ENCODE measurements around the gene DNM3.

Gene DNM3

GRCh38 chr1:171931752-171932151, 90.5 kb downstream of the DNM3 start:
- DNase-seq, result no peak

DNA sequence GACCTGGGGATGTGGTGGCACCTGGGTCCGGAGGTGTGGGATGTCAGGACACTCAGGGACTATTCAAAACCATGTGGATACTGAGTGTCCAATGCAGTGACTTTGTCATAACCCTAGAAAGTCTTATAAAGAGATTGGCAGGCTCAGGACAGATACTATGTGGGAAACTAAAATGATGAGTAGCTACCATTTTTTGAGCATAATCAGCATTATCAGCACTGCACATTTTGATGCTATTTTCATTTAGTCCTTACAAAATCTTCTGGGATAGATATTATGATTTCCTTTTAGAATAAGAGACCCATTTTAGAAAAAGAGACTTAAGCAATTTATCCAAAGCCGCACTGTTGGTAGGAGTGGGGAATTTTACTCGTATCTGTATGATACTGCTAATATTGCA, 93.4 kb downstream of the DNM3 start:
- DNase-seq, result no peak

DNA sequence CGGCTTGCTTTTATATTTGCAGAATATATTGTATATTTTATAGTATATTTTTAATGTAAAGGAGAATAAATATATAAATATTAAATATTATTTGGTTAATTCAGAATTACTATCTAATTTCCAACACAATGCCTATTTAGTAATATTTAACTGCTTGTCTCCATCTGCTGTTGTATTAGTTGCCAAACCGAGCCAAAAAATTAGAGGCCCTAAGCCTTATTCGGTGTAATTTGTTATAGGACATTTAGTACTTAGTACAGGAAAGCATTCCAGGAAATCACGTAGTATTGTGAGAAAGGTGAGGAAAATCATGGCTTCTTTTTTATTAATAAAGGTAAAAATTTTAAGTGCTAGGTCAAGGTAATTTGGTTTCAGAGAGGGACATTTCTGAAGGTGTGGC, 93.8 kb downstream of the DNM3 start:
- no peak for DNase-seq

DNA sequence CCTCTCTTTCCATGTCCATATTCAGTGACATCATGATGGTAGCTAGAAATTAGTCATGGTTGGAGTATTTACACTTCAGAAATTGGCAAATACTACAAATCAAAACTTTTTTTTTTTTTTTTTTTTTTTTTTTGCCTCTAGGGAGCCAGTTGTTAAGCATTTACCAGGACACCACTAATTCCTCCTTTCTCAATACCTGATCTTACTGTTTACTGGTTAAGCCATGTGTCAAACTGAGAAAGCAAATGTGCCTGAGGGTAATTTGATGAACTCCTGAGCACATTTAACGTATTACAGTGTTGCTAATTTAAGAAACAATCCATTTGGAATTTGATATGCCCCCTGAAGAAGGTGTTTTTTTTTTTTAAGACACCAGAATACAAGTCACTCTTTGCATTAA, 94.4 kb downstream of the DNM3 start:
- no peak for DNase-seq

GRCh38 chr1:171937938-171938337, 96.6 kb downstream of the DNM3 start:
- DNase-seq, result no peak

DNA sequence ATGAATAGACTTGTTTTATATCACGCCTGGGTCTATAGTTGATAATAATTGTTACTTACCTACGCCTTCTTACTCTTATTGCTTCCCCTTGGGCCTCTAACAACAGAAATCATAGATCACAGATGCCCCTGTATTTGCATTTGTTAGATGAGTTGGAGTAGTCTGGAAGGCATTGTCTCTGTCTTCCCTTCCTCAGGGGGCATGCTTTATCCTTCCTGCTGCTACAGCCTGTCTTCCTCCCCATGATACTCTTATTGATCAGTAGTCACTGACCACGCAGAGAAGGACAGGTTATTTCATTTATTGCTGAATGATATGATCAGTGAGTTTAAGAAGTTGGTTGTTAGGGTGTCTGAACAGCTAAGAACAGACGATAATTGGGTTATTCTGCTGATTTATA, 98.4 kb downstream of the DNM3 start:
- DNase-seq, result no peak

DNA sequence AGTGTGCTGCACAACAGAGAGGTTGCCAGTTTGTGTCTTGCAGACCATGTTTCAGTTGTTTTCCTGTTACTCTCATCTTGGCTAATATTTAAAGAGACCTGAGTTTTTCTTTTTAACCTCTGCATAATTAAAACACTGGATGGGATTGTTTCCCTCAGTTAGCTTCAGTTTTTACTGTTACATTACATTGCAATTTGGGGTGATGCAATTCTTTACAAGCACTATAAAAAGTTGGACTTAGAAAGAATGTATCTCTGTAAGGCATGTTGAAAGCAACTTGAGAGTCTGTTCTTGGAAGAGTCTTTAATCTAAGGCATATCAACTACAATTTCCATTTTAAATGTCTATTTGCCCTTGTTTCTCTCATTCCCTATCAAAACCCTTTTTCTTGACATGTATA, 99.1 kb downstream of the DNM3 start:
- DNase-seq, result no peak

DNA sequence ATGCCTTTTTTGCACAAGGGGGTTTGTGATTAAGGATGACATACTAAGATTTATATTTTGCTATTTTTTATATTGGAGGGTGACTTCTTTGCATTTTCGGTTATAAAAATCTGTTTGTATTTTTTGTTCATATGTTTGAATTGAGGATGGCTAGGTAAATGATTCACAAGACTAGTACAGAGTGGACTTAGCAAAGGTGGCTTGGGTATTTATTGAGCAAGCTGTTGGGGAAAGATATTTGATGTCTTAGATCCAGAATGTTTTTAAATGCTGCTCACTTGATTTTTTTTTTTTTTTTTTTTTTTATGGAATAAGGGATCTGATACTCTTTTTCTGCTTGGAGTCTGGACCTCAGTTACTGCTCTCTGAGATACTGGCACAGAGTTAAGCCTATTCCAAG, 100.6 kb downstream of the DNM3 start:
- no peak for DNase-seq

DNA sequence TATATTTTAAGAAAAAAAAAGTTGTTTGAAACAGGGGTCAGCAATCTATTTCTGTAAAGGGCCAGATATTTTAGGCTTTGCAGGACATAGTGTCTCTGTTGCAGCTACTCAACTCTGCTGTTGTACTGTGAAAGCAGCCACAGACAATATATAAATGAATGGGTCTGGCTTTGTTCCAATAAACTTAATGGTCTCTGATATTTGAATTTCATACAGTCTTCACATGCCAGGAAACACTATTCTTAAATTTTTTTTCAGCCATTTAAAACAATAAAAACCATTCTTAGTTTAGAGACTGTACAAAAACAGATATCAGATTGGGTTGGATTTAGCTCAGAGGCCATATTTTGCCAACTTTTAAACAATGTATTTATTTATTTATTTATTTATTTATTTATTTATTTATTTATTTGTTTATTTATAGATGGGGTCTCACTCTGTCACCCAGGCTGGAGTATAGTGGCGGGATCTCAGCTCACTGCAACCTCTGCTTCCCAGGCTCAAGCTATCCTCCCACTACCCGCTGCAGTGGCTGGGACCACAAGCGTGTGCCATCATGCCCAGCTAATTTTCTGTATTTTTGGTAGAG, 102.8 kb downstream of the DNM3 start:
- no peak for DNase-seq

DNA sequence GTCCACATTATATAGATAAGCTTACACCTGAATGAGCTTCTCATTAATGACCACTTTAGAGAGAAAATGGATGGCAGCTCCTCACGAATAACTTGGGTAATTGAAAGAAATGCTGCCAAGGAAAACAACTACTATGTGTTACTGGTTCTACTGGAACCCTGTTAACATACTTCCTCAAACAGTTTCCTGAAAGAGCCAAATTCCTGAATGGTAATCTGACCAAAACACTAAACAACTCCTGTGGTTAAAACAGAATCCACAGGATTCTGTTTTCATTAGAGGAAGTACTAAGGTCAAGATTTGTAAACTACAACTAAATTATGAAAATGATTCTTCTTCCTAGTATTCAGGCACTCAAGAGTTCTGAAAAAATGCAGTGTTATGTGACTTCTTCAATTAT, 107.2 kb downstream of the DNM3 start:
- DNase-seq, result no peak

- DNase-seq, result no peak
These were observed 108.0 kb downstream of the DNM3 start for GRCh38 chr1:171949316-171949715.

DNA sequence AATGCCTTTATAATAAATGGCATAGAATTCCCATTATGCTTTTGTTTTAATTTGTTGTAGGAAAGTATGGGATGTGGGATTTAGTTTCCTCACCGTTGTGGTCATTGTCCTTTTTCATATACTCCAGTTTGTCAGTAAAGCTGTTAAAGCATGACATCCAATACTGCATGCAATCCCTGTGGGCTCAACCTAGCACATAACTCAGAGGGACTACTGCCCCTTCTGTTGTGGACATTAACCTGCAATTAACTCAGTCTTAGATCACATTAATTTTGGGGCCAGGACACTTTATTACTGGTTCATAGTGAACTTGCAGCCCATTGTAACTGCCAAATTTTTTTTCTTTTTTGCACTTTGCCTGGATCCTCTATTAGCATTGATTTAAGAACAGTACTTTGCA, 112.5 kb downstream of the DNM3 start:
- no peak for DNase-seq

DNA sequence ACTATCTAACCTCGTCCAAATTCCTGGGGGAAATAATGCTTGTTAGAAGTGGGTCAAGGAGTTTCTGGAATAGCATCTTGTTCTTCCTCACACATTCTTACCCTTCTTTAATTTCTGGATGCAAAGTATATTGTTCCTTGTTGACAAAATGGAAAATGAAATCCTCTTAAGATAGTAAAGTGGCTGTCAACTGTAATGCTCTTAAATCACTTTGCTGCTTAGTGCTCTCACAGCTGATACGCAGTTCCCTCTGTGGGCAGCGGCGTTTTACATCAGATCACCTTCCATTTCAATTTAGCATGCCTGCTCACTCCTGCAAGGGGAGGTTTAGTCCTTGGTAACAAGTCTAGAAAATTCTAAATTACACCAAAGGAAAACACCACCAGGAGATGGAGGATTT, 113.1 kb downstream of the DNM3 start:
- DNase-seq, result no peak

- no peak for DNase-seq
These were observed 120.6 kb downstream of the DNM3 start for GRCh38 chr1:171961861-171962260.

DNA sequence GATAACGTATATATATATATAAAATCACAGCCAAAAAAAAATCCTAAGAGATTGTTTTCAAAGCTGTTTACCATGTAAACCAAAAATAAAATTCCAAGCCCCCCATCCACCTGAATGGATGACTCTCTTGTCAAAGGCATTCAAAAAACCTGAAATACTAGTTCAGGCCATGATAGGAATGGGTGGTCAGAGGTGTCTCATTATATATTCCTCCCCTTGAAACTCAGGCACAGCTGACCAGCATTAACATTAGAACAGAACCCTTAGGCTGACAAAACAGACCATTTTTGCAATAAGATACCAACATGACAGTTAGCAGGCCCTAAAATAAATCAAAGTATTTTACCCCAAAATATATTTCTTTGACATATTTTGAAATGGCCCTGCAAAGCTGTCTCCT, 122.5 kb downstream of the DNM3 start:
- no peak for DNase-seq

DNA sequence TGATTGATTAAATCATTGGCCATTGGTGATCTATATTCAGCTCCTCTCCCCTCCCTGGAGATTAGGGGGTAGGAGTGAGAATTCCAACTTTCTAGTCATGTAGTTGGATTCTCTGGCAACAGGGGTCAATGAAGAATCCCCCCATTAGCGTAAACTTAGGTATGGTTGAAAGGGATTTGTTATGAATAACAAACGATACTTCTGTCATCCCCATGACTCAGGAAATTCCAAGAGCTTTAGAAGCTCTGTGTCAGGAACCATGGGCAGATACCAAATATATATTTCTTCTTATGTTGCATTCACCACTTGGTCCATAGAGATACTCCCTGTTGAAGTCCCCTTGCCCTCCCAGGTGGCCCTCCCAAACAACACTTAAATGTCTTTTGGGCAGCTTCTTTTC, 124.5 kb downstream of the DNM3 start:
- no peak for DNase-seq

DNA sequence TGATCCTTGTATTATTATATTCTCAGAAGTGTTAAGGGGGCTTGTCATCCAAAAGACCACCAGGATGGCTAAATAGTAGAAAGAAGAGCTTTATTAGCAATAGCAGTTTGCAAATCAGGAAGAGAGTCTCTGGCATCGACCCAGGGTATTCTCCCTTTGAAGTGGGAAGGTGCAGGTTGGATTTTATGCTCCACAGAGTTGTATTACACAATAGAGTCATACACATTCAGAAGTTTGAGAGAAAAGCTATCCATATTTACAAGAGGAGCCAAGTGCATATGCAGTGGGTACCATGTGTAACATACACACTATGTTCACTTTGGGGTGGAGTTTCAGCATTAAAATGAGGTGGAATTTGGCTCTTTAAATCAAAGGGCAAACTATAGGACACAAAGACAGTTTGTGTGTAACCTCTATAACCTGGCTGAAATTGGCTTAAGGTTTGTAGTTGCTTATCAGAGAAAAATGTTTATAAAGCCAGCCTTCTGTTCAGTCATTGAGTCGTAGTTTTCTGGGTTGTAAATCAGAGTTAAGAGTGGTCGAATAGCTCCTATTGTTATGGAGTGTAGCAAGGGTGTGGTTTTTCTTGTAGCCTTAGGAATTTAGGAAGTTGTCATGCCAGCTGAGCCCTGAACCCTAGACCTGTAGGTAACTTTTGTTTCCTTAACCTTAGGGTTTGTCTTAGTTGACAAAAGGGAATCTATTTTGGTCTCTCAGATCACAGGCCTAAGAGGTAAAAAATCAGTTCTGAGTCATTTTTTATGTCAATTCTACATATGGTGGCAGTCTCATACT, 125.3 kb downstream of the DNM3 start:
- no peak for DNase-seq

- DNase-seq, result no peak
These were observed 127.9 kb downstream of the DNM3 start for GRCh38 chr1:171969226-171969625.

DNA sequence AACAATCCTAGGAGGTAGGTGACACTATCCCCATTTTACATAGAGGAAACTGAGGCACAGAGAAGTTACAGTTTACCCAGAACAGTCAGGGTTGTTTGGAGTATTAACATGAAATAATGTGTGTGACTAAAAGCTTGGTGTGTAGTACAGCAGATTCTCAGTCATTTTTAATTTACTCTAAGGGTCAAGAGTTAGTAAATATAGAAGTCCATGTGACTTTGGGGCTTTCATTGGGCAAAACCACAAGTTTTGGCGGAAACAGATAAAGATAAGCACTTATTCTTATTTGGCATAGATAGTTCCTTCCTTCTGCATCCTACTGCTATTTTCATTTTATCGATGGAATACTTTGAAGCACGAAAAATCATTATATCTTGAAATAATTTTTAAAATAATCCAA, 128.5 kb downstream of the DNM3 start:
- DNase-seq, result no peak

DNA sequence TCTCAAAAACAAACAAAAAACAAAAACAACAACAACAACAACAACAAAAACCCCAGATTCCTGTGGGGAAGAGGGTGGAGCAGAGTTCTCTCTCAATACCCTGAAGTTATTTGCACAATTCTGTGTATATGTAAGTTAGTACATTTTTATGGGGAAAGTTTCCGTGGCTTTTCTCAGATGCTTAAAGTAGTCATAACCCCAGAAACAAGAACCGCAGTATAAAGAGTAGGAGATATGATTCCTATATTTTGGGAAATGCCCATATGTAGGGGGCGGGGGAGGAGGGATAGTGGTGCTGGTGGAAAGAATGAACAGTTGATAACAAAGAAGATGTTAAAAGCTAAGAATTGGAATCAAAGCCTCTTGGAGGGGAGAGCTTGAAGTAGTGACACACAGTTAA, 131.5 kb downstream of the DNM3 start:
- no peak for DNase-seq

- no peak for DNase-seq
These were observed 132.1 kb downstream of the DNM3 start for GRCh38 chr1:171973421-171973820.

GRCh38 chr1:171981303-171981702, 140.0 kb downstream of the DNM3 start:
- no peak for DNase-seq

- DNase-seq, result no peak
These were observed 142.3 kb downstream of the DNM3 start for GRCh38 chr1:171983584-171983983.

DNA sequence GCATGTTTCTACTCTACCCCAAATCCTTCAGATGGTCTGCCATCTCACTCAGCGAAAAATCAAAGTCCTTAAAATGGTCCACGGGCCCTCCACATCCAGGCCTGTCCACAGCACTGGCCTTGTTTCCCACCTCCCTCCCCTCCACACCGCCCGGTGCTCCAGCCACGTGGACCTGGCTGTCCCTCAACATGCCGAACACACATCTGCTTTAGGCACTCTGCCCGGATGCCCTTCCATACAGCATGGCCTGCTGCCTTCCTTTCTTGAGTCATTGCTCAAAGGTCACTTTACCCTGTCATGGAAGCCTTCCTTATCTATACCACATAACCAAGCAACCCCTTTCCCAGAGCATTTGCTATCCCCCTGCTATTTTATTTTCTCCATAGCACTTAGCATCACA, 143.0 kb downstream of the DNM3 start:
- DNase-seq, result no peak

DNA sequence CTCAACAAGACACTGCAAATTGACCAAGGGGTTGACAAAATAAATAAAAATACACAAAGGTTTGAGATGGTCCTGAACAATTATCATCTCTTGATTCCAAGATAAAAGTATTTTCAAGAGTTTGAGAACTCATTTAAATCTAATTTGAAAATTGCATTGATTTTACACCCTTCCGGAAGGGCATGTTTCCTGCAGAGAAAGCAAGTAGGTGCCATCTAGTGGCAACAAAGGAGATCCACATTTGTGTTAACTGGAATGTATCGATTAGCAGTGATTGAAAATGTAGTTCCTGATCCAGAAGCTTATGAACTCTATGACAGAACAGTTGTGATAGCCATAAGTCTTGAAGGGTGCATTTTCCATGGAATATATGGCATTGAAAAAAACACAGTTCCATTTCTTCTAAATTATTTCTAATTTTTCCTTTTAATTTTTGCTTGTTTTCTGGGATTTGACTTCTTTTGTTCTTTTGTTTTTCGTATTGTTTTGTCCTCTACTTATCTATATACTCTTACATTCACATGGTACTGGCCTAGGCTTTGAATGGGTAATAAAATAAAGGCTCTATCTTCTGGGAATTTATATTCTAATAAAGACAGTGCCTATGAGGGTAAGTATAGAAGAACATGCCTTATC, 143.7 kb downstream of the DNM3 start:
- DNase-seq, result peak; percentile 30

Measured in NCI-H510A treated with DMSO at 0.1 percent for 48 hours (cell line).